ENCODE data around the gene MIDN.

- TF ChIP-seq, protein P1, sequence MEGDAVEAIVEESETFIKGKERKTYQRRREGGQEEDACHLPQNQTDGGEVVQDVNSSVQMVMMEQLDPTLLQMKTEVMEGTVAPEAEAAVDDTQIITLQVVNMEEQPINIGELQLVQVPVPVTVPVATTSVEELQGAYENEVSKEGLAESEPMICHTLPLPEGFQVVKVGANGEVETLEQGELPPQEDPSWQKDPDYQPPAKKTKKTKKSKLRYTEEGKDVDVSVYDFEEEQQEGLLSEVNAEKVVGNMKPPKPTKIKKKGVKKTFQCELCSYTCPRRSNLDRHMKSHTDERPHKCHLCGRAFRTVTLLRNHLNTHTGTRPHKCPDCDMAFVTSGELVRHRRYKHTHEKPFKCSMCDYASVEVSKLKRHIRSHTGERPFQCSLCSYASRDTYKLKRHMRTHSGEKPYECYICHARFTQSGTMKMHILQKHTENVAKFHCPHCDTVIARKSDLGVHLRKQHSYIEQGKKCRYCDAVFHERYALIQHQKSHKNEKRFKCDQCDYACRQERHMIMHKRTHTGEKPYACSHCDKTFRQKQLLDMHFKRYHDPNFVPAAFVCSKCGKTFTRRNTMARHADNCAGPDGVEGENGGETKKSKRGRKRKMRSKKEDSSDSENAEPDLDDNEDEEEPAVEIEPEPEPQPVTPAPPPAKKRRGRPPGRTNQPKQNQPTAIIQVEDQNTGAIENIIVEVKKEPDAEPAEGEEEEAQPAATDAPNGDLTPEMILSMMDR (conservative IDR thresholded peaks at IDR 0.05; ENCODE audit: low read depth, low read length), result no peak
- no peak for TF ChIP-seq SMC3 (IDR thresholded peaks at IDR 0.05; ENCODE audit: low read depth, low read length)
Observed at GRCh38 chr19:1291761-1292418, 43.5 kb downstream of the MIDN start.
